Tibial nerve (tissue), 3 donors: ENCODE results near the gene TEX101.
"Not testable (repeated sequence)": the region's sequence is repeated elsewhere in the genome, so short reads cannot be mapped to it uniquely, and the experiment has no call there.

Experiments
- EP300 ChIP-seq, 2 donors: sonication (generic); formaldehyde crosslinking; IDR thresholded peaks; one replicate each; pipeline ENCODE4 v1.6.1; 2017; ENCODE audit warnings: antibody characterized with exemption in 2 of 2, mild to moderate bottlenecking in 1 of 2
- POLR2A ChIP-seq, 2 donors: fragments of 450-650 bp; IDR thresholded peaks; one replicate each; pipeline ENCODE4 v1.6.1; 2017; ENCODE audit warnings: antibody characterized with exemption in 2 of 2, mild to moderate bottlenecking in 2 of 2, moderate library complexity in 2 of 2

DNA sequence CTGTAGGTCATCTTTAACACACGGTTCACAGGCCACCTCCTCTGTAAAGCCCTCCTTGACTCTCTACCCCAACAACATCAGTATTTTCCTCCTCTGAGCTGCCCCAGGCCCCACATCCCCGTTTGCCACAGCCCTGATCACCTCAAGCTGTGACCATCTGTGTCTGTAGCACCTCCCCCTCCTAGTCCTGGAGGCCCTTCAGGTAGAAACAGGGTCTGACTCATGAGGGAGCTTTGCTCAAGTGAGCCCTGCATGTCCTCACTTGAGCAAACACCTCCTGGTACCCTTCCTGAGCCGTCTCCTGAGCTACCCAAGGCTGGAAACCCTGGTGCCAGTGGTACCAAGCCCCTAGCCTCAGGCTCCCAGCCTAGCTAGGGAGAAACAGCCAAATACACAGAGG, 37.1 kb upstream of the TEX101 start:
- not testable (repeated sequence) for TF ChIP-seq EP300, POLR2A (IDR thresholded peaks at IDR 0.05)
